GM13976 (cell line): ENCODE data around the gene ANKRD34B.
"Not testable (repeated sequence)": the region's sequence is repeated elsewhere in the genome, so short reads cannot be mapped to it uniquely, and the experiment has no call there.

Experiments
- DNase-seq: peaks from one replicate; pipeline ENCODE4 v3.0.0; 2012; ENCODE audit warnings: low spot score
- in situ Hi-C: fragments of 300-500 bp; cut with MboI; formaldehyde crosslinking; loops from one replicate; pipeline ENCODE4 v1.12.0; 2022; ENCODE audit warnings: low sequenced_read_pairs, mixed read lengths, inconsistent platforms; ENCODE audit not compliant: unreplicated experiment
- TF ChIP-seq, protein P1 (sequence below): IDR thresholded peaks from 2 replicates; pipeline ENCODE4 v1.5.1; 2012; ENCODE audit warnings: borderline replicate concordance, mild to moderate bottlenecking; ENCODE audit not compliant: insufficient read depth; ENCODE audit errors: extremely low read depth, missing control alignments, control extremely low read depth

The ANKRD34B gene

DNA sequence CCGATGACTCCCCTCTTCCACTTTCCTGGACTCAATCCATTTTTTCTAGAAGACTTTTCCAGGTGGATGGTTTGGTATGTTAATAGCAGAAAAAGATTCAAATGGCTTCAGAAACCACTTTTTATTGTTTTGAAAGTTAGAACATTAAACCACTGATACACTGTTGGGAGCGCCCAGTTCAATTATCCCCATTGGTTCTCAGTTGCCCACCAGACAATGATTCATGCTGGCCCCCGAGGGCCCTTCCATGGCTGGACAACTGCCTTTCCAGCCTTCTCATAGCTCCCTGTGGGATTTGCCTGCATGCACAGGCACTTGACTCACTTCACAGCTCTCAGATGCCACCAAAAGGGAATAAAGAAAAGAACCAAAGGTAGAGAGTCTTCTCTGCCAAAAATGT is 21.3 kb upstream of the ANKRD34B start:
- TF ChIP-seq, protein P1, sequence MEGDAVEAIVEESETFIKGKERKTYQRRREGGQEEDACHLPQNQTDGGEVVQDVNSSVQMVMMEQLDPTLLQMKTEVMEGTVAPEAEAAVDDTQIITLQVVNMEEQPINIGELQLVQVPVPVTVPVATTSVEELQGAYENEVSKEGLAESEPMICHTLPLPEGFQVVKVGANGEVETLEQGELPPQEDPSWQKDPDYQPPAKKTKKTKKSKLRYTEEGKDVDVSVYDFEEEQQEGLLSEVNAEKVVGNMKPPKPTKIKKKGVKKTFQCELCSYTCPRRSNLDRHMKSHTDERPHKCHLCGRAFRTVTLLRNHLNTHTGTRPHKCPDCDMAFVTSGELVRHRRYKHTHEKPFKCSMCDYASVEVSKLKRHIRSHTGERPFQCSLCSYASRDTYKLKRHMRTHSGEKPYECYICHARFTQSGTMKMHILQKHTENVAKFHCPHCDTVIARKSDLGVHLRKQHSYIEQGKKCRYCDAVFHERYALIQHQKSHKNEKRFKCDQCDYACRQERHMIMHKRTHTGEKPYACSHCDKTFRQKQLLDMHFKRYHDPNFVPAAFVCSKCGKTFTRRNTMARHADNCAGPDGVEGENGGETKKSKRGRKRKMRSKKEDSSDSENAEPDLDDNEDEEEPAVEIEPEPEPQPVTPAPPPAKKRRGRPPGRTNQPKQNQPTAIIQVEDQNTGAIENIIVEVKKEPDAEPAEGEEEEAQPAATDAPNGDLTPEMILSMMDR: no peak
- in situ Hi-C loops: no loop called here
- DNase-seq: no peak

DNA sequence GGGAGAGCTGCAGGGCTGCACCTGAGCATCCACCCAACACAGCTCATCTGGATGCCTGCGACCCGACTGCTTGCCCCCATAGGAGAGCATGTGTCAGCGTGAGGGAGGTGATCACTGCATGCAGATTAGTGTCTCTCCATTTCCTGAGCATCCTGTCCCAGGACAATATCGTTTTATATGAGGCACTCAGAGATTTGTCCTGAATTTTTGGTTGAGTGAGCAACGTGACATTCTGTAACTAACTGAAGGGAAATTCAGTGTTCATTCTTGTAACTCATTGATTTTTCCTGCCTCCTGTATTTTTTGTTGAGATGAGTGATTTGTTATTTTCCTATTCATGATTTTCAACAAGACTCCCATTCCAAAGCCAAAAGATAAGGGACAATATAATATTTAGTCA is 20.7 kb upstream of the ANKRD34B start:
- in situ Hi-C loops: no loop called here
- DNase-seq: no peak
- TF ChIP-seq, protein P1: no peak

DNA sequence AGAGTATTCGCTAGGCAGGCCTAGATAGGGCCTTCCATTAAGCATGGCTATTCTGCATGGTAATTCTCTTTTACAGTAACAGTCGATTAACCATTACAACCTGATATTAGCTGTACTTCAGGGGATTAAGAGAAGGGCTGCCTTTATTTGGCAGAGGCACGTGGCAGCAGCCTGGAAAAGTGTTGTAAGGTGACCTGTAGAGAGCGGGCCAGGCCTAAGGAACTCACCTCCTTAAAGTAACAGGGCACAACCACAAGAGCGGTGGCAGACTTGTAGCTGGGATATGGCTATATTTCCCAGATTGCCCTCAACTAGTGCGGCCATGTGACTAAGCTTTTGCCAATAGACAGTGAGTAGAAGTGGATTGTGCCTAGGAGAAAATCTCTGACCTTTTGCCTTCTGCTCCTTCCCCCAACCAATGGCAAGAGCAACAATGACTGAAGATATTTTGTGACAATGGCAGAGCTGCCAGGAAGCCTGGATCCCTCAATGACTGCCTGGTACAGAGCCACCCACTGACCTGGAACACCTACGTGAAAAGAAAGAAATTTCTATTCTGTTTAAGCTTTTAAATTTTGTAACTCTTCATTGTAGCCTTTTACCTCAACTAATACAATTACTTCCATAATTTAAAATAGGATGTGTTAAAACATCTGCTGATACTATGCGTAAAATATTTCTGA is 18.9 kb upstream of the ANKRD34B start:
- in situ Hi-C loops: no loop called here
- TF ChIP-seq, protein P1: no peak
- no peak for DNase-seq

DNA sequence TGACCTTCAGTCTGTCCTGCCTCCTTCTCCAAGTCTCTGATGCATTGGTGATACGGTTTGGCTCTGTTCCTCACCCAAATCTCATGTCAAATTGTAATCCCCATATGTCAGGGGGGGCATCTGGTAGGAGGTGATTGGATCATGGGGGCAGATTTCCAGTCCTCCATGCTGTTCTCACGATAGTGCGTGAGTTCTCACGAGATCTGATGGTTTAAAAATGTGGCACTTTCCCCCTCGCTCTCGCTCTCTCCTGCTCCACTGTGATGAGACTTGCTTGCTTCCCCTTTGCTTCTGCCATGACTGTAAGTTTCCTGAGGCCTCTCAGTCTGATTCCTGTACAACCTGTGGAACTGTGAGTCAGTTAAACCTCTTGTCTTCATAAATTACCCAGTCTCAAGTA is 14.7 kb upstream of the ANKRD34B start:
- TF ChIP-seq, protein P1: no peak
- no peak for DNase-seq
- in situ Hi-C loops: no loop called here

DNA sequence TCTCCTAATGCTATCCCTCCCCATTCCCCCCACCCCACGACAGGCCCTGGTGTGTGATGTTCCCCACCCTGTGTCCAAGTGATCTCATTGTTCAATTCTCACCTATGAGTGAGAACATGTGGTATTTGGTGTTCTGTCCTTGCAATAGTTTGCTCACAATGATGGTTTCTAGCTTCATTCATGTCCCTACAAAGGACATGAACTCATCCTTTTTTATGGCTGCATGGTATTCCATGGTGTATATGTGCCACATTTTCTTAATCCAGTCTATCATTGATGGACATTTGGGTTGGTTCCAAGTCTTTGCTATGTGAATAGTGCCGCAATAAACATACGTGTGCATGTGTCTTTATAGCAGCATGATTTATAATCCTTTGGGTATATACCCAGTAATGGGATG is 10.2 kb upstream of the ANKRD34B start:
- DNase-seq, in situ Hi-C loops: not testable (repeated sequence)

DNA sequence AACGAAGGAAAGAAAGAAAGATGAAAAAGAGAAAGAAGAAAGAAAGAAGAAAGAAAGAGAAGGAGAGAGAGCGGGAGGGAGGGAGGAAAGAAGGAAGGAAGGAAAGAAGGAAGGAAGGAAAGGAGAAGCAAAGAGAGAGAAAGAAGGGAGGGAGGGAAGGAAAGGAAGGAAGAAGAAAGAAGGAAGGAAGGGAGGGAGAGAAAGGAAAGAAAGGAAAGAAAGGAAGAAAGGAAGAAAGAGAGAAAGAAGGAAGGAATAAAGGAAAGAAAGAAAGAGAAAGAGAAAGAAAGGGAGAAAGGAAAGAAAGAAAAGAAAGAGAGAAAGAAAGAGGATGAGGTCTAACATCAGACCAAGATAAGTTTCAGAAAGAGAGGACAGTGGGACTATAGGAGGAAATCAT is 9.0 kb upstream of the ANKRD34B start:
- no peak for DNase-seq
- TF ChIP-seq, protein P1: no peak
- in situ Hi-C loops: no loop called here

DNA sequence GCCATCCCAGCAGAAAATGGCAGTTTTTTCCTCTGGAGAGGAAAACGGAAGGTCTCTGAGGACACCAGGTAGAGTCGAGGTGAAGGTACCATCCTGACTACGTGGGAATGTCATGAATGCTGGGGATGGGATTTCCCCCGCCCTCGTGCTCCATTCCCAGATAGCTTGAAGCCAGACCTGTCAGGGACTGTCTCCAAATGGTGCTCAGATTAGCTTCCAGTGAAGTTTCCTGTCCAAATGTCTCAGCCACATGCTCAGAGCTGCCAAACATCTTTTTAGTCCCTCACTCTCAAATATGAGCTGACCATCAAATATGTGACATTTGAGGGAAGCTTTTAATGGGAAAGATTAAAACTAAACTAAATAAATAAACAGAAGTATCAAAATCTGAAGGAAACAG is 7.6 kb upstream of the ANKRD34B start:
- no peak for DNase-seq
- TF ChIP-seq, protein P1: no peak
- in situ Hi-C loops: no loop called here
